ENCODE measurements around the gene MARCHF10. TPM values are rescaled to one million over a fixed set of nuclear protein-coding genes. Genes with fewer than 3 reads are reported as not detected.

The MARCHF10 gene
- total and polyA plus RNA-seq, 2 of the 4 experiments (the other 2 are of a cell fraction) = 0.18 to 0.74 TPM

DNA sequence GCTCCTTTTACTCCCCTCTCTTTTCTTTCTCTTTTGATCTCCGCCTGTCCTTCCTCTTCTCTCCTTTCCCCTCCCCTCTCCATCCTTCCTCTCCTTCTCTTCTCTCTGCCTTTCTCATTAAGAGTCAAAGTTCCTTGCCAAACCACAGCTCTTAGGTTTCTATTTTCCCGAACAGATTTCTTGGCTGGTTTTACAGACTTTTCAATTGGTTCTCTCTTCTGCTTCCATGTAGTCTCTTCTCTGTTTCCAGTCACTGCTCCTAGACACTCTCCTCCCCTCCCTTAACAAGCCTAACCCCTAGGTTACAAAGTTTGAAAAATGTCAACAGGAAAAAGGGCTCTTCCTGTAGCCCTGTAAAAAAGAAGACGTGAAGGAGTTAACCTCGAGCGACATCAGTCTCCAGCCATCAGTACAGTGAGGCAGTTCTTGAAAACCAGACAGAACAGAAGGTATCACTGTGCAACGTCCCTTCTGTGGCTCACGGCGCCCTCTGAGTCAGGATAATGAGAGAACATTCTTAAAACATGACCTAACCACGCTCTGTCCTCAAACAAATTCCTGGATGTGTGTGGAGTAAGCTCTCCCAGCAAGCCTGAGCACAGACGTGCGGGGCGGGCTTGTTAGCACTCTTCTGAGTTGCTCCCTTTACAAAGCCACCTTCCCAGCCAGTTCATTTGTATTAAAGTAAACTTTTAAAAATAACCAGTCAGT is 11.6 kb upstream of the MARCHF10 start (continued):
- TF ChIP-seq NFE2L2 (IDR thresholded peaks at IDR 0.05; ENCODE audit: low read depth, low read length) (peak; percentile 50; the same call in 1 of the 2 replicates), SMC3 (IDR thresholded peaks at IDR 0.05; ENCODE audit: low read depth, low read length) (peak; percentile 15; the same call in 1 of the 2 replicates)

DNA sequence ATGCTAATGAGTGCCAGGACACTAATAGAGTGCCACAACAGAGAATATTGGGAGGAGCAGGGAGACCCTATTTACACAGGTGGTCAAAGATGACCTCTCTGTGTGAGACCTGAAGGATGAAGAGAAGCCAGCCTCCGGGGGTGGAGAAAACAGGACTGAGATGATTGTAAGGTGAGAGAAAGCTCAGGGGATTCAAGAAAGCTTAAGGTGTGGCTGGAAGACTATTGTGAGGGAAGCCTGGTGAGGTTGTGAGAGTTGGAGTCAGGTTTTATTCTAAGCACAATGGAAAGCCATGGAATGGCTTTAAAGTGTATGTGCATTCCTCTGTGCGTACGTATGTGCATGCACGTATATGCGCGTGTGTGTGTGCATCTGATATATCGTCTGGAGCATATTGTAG is 10.4 kb upstream of the MARCHF10 start:
- H2AK5ac ChIP-seq (ENCODE audit: low read depth, low read length) = peak overlapping the region; percentile 23
- no peak overlapping the region for H3K9ac ChIP-seq (ENCODE audit: low read depth, low read length)
- no peak overlapping the region; the same call in 1 of the 2 replicates for H3K27ac ChIP-seq (ENCODE audit: insufficient read depth, low read length)
- no peaks in the 10 kb centered on the region for H3K9me3 ChIP-seq (ENCODE audit: control insufficient read depth, insufficient read depth, low read length)
- H3K36me3 ChIP-seq (ENCODE audit: control insufficient read depth, insufficient read depth, low read length) = no peaks in the 10 kb centered on the region
- H2BK15ac ChIP-seq (ENCODE audit: low read depth, low read length) = peak overlapping the region; percentile 68; the same call in 1 of the 3 replicates
- peak overlapping the region; percentile 98 for H2BK120ac ChIP-seq (ENCODE audit: low read depth, low read length)
- CTCF ChIA-PET = interaction anchor here (0.6 kb wide), 1 partner anchor 395 kb away, joined by 3 read pairs; no protein-coding TSS in a partner anchor
- 100% methylated on average over 6 of the region's 7 CpGs; no CpG with 5 or more reads in 1 of the 2 experiments for WGBS, 2 experiments (ENCODE audit: extremely low coverage in 2 of 2, insufficient read length in 1 of 2)
- TF ChIP-seq CHD1 (IDR thresholded peaks at IDR 0.05; ENCODE audit: low read depth, low read length) (no peak), CEBPB (IDR thresholded peaks at IDR 0.05; ENCODE audit: low read depth, low read length) (no peak)
- no peak overlapping the region for H3K4me2 ChIP-seq (ENCODE audit: low read depth, low read length)
- H3K56ac ChIP-seq (ENCODE audit: extremely low read depth, insufficient read depth, low read length) = no peak overlapping the region
- peak overlapping the region; percentile 37 for H2BK20ac ChIP-seq (ENCODE audit: low read depth, low read length)
- H4K5ac ChIP-seq (ENCODE audit: low read depth, low read length) = peak overlapping the region; percentile 59; the same call in 1 of the 2 replicates
- intact Hi-C loops (cut with micrococcal nuclease) (no loop called here), in situ Hi-C loops (cut with MboI; ENCODE audit: low sequenced_read_pairs) (no loop called here), dilution Hi-C loops (cut with HindIII; ENCODE audit: low sequenced_read_pairs, unreplicated experiment) (no loop called here)
- H4K8ac ChIP-seq (ENCODE audit: low read depth in 2 of 2, low read length in 2 of 2) = peak overlapping the region; percentile 45 to 67; a peak in 3 of 4 replicates
- peak overlapping the region; percentile 76 for H3K18ac ChIP-seq (ENCODE audit: low read depth, low read length)
- ATAC-seq (ENCODE audit: low read depth) (no peak), DNase-seq (no peak)
- no peak overlapping the region for H3K4me3 ChIP-seq (ENCODE audit: insufficient read depth, low read depth, low read length)
- H3K23ac ChIP-seq (ENCODE audit: low read depth, low read length) = no peak overlapping the region
- H3K79me1 ChIP-seq (ENCODE audit: low read depth in 1 of 2, low read length in 2 of 2) = peaks cover 4 to 13% of the 10 kb centered on the region in 2 experiments; a peak in 2 of 4 replicates
- H4K91ac ChIP-seq (ENCODE audit: insufficient read depth, low read depth, low read length) = peak overlapping the region; percentile 57; the same call in 1 of the 2 replicates
- peak overlapping the region; percentile 63 for H3K4ac ChIP-seq (ENCODE audit: low read depth, low read length)
- POLR2A ChIA-PET (ENCODE audit: unreplicated experiment) = no interaction called here
- H3K9me1 ChIP-seq (ENCODE audit: insufficient read depth, low read length) = peaks cover 21% of the 10 kb centered on the region; the same call in 1 of the 2 replicates
- H4K20me1 ChIP-seq (ENCODE audit: insufficient read depth, low read length) = no peaks in the 10 kb centered on the region
- no peak overlapping the region for H2AK9ac ChIP-seq (replicated peaks; ENCODE audit: low read depth, low read length, poor library complexity)
- peak overlapping the region; percentile 99 for H2BK5ac ChIP-seq (ENCODE audit: low read depth, low read length, poor library complexity, severe bottlenecking)
- H2AFZ ChIP-seq (replicated peaks; ENCODE audit: low read length, poor library complexity) = no peak overlapping the region
- no peaks in the 10 kb centered on the region for H3K27me3 ChIP-seq (ENCODE audit: control insufficient read depth, insufficient read depth, low read length)
- no TSS peak for BruUV-seq (replicated peaks)
- peaks cover 23% of the 10 kb centered on the region for H3K4me1 ChIP-seq (ENCODE audit: control insufficient read depth, insufficient read depth, low read length)
- H3K14ac ChIP-seq (replicated peaks; ENCODE audit: low read depth, low read length) = peak overlapping the region; percentile 11; the same call in 1 of the 2 replicates

Measured in IMR-90 (cell line).